Endometrial microvascular endothelial cells (primary cell): ENCODE results near the gene PDZRN4. TPM values are rescaled to one million over a fixed set of nuclear protein-coding genes. Genes with fewer than 3 reads are reported as not detected.

Experiments used
- in situ Hi-C: cut with HindIII; loops from 2 replicates; pipeline ENCODE4 v1.10.0; 2017; ENCODE audit warnings: low sequenced_read_pairs, low pct_unique_long_range_greater_than_20kb; ENCODE audit errors: inconsistent ontology term
- total RNA-seq: library from RNA; depleted of rRNA; stranded (reverse); fragments of >200 nt; gene quantifications from one replicate; pipeline ENCODE4 v1.2.3, GENCODE V29; 2015; ENCODE audit errors: inconsistent ontology term

The PDZRN4 gene
- total RNA-seq, 1 donor from 2014 or later: not detected

DNA sequence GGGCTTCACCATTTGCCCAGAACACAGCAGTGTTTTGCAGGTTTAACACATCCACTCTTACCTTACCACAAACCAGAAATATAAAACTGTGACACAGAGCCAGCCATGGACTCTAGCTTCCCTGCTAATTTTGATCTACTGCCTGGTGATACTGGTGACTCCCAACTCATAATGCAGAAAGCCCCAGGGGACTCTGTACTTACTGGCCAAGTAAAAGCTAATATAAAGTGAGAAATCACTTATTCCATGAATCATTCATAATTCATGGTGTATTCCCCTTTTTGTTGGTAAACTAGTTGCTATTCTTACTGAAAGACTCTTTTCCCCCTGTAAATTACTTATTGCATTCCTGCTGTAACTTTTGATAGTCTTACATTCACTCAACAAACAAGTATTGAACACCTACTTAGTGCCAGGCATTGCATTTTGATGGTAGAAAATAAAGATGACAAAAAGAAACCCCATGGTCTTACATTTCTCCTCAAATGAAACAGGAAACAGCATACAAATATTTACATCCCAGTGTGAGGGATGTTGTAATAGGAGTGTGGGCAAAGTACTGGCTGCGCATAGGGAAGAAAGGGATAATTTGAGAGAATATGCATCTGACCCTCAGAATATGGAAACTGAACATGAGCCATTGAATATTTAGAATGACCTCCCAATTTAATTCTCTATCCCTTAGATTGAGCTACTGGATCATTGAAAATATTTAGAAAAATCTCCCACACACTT lies 279.6 kb downstream of the PDZRN4 start:
- in situ Hi-C loops: no loop called here

GRCh38 chr12:41468341-41468740 lies 280.2 kb downstream of the PDZRN4 start:
- in situ Hi-C loops: no loop called here

DNA sequence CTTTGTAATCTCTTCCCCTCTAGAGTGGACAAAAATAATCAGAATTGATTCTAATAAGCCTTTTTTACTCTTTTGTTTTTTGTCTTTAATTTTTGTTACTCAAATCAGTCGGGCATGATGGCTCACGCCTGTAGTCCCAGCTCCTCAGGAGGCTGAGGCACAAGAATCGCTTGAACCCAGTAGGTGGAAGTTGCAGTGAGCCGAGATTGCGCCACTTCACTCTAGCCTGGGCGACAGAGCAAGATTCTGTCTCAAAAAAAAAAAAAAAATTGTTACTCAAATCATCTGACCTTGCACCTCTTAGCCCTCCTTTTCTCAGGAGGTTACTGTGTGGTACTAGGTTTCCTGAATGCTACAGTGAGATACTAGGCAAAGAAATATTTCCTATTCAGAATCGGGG lies 280.6 kb downstream of the PDZRN4 start:
- in situ Hi-C loops: no loop called here

GRCh38 chr12:41473441-41473840 lies 285.3 kb downstream of the PDZRN4 start:
- in situ Hi-C loops: no loop called here

- in situ Hi-C loops: no loop called here
These were observed 285.9 kb downstream of the PDZRN4 start for GRCh38 chr12:41474001-41474400.

DNA sequence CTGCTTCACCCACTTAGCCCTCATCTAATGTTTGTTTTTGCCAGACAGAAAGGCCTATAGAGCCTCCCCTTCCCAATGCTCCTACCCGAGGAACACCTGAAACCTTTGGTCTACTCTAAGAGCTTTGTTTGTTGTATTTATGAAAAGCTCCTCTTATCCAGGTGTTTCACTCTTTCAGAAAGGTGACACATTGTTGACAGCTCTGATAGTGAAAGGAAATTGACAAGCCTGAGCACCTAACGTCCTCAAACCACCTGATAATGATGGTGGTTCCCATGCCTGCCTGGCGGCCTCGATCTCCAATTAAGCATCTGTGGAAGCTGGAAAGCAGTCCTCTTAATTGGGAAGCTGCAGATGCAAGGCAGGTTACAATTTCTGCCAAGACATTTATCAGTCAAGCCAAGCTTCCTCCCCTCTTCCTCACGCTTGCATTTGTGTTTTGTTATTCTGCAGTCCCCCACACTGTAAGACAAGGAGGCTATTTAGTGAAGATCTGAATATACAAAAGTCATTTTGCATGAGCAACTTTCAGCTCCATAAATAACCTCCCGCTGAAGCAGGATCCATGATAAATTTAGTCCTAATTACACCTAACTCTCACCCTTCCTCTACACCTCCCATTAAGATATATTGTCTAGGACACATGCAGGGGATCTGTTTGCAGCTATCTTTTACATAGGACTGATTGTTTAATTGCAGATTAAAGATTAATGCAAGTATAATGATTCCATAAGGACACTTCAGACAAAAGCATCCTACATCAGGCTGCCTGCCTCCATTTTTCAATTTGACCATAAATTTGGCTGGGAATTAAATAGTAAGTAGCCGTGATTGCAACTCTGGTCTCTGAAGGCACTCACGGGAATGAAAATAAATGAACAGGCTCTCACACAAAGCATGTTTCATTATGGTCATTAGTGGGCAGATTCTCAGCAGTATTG lies 288.6 kb downstream of the PDZRN4 start:
- in situ Hi-C loops: no loop called here

- in situ Hi-C loops: no loop called here
These were observed 291.3 kb downstream of the PDZRN4 start for GRCh38 chr12:41479426-41479825.

- in situ Hi-C loops: no loop called here
These were observed 297.1 kb downstream of the PDZRN4 start for GRCh38 chr12:41485203-41485602.

DNA sequence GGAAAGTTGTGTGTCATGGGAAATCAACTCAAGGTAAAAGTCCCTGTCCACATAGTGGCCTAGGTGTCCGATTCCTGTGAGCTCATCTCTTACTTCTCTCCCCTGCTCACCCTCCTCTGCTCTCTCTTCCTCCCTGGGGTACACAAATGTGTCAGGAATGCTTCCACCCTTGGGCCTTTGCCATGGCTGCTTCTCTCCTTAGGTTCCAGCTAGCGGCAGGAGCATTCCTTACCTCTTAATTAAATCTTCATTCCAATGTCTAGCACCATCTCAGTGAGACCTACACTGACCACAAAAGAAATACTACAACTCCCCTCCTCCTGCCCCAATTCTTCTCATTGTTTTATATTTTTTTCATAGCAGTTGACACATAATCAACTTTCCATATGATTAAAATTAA lies 298.6 kb downstream of the PDZRN4 start:
- in situ Hi-C loops: no loop called here

- in situ Hi-C loops: no loop called here
These were observed 307.9 kb downstream of the PDZRN4 start for GRCh38 chr12:41496009-41496408.

GRCh38 chr12:41497409-41497808 lies 309.3 kb downstream of the PDZRN4 start:
- in situ Hi-C loops: no loop called here

- in situ Hi-C loops: no loop called here
These were observed 316.9 kb downstream of the PDZRN4 start for GRCh38 chr12:41504976-41505375.

GRCh38 chr12:41507286-41507685 lies 319.2 kb downstream of the PDZRN4 start:
- in situ Hi-C loops: no loop called here

GRCh38 chr12:41509271-41510055 lies 321.3 kb downstream of the PDZRN4 start:
- in situ Hi-C loops: no loop called here

DNA sequence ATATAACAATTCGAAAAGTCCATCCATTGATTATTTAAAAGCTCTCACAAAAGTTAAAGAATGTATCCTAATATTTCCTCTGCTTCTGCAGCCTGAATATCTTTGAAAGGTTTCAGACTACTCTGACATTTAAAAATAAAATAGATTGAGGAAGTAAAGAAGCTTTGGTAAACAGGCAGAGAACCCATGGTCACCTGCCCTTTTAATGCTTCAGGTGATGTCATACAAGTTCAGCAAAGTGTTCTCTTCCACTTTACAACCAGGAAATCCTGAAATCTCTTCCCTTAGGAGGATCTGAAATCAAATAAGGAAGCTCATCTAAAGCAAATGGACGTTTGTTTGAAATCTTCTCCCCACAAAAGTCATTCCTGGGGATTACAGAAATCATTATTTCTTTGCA lies 322.4 kb downstream of the PDZRN4 start:
- in situ Hi-C loops: no loop called here

DNA sequence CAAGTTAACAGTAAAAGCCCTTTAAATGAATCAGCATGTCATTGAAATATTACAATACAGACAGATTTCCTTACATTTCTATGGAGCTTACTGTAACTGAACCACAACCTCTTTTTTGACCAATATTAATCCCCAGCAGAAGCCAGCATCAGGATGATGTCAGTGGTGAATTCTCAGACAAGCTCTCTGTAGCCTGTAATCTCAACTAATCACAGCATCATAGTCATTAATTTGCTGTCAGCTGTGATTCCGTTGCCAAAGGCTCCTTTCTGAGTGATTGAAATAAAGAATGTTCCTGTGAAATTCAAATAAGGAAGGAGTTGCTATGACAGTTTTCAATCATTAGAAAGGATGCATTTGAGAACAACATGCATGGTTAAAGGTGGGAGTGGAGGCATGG lies 323.1 kb downstream of the PDZRN4 start:
- in situ Hi-C loops: no loop called here

- in situ Hi-C loops: no loop called here
These were observed 324.4 kb downstream of the PDZRN4 start for GRCh38 chr12:41512497-41512896.

- in situ Hi-C loops: no loop called here
These were observed 326.1 kb downstream of the PDZRN4 start for GRCh38 chr12:41514021-41514777.

- in situ Hi-C loops: no loop called here
These were observed 326.8 kb downstream of the PDZRN4 start for GRCh38 chr12:41514907-41515306.
